HG03439 (cell line): Measurements from ENCODE around the gene MSH2.

ENCODE experiments used
- ATAC-seq: cut with Tn5 transposase; IDR thresholded peaks from one replicate; pipeline ENCODE4 v1.9.1; 2021; ENCODE audit warnings: mild to moderate bottlenecking, moderate library complexity; ENCODE audit not compliant: unreplicated experiment

MSH2 gene

DNA sequence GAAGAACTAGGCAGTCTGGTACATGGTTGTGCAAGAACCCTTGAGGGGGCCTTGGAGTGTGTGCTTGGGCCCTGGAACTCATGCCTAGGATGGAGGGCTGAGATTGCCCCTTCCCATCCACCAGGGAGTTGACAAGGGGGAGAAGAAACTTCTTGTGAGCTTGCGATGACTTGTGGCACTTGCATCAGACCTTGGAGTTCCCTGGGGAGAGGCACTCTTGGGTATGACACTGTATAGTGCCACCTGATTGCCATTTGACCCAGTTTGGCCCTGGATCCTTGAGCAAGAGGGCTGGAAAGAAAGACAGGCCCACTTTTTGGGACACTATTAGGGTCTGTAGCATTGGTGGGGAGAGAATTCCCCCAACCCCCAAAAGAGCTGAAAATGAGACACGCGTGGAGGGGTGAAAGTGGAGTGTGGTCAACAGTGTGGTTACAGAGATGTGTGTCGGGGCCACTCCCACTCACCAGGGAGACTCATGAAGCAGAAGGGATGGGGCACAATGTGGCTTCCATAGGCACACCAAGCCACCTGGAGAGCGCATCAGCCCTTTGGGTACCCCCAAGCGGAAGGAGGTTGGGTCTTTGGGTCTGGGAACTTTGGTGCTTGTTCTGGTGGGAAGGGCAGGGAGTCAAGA lies 101.3 kb downstream of the MSH2 start:
- no peak for ATAC-seq

GRCh38 chr2:47506024-47506423 lies 103.1 kb downstream of the MSH2 start:
- no peak for ATAC-seq

GRCh38 chr2:47506436-47506835 lies 103.5 kb downstream of the MSH2 start:
- ATAC-seq = no peak

- ATAC-seq = no peak
These were observed 105.1 kb downstream of the MSH2 start for GRCh38 chr2:47508080-47508479.

DNA sequence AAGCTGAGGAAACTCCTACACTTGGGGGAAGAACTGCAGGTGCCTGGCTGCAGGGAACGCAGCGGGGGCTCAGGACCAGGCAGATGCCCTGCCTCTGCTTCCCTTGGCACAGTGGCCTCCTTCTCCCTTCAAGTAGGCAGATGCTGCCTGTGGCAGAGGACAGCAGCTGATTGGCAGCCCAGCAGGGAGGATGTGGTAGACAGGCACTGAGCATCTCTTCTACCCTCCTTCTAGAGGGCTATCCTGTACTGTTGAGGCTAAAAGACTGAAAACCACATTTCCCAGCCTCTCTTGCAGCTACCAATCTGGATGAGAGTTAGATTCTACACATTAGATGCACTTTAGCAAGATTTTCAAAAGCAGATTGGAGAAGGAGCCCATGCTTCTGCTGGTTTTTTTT lies 105.7 kb downstream of the MSH2 start:
- no peak for ATAC-seq

DNA sequence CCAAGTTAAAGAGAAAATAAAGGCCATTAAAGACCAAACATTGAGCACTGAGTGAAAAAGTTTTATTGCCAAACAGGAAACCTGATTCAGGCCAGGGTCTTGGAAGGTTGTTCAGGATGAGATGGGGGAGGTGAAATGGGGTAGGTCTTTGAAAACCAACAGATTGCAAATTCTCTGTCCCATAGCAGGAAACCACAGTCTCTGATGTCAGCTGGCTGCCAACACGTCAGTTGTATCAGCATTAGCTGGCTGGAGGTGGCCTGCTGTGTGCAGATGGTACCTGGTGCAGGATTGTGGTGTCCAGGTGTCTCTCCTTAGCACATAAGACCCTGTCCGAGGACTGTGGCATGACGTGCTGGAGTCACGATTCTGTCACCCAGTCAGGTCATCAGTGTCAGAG lies 106.3 kb downstream of the MSH2 start:
- no peak for ATAC-seq

DNA sequence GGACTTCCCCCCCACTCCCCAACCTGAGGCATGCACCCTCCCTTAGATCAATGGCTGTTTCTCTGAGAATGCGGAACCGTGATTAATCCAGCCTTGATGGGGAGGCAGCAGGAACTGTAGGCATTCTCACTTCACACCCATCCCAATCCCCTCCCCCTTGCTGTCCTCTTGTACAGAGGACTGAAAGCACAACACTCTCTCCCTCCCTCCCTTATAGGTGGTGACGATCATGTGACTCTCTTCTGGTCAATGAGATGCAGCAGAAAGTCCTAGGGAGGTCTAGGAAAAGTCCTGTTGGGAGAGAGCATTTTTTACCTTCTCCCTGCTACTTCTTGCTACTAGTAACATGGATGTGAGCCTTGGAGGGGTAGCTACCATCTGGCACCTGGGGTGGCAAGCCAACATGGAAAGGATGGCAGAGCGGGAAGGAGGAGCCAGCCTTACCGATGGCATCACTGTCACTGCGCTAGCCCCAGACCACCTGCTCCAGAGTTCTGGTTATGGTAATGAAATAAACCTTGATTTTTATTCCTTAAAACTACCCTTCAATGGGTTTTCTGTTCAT lies 106.9 kb downstream of the MSH2 start:
- ATAC-seq = no peak

DNA sequence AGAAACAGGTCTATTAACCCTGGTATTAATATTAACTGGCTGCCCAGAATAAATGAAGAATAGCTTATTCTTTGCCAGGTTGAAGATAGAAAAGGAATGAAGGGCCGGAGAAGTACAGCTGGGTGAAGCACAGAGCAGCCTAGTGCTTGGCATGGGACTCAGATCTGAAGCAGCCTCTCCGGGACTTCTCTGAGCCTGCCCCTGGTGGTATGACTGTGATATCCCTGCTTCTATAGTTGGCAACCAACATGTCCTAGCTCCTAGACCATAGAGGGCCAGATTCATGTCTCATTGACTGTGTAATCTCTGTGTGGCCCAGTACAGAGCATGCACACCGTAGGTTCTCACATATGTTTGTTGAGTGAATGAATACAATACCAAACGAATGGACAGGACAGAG lies 107.8 kb downstream of the MSH2 start:
- ATAC-seq = no peak

DNA sequence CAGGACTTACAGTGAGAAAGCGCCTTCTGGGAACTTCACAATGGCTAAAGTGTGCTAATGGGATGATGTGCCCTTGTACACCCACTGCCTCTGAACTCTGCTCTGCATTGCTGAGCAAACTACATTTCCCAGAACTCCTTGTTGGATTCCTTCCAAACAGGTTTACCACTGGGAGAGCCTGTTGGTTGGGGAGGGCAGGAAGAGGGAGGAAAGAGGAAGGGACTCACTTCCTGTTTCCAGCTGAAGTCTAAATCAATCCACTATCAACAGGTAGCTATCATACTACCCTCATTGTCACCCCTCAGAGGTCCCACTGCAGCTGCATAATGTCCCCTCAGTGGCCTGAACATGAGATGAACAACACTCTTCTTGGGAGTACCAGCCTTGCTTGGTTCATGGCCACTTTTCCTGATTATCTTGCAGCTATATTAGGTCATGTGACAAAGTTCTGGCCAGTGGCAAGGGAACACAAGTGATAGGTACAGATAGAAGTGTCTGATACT lies 109.7 kb downstream of the MSH2 start:
- ATAC-seq = no peak

DNA sequence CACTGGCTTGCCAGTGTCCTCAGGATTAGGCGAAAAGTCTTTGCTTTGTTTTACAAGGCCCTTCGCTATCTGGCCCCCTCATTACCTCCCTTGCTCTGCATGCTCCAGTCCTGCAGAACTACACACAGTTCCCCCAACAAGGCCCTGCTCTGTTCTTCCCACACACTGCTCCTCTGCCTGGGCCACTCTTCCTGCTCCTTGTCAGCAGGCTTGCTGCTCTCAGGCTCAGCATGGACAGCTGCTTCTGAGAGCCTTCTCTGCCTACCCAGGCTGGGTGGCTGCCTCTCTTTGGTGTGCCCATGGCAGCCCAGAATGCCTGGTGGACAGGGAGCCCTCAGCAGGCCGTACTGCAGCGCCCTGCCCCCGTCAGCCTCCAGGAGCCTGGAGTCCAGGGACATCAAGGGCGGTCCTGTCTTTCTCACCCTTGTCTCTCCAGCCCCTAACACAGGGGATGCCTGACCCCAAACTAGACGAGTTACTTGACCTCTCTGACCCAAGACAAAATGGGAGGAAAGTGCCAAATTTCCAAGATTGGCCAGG lies 111.1 kb downstream of the MSH2 start:
- no peak for ATAC-seq

DNA sequence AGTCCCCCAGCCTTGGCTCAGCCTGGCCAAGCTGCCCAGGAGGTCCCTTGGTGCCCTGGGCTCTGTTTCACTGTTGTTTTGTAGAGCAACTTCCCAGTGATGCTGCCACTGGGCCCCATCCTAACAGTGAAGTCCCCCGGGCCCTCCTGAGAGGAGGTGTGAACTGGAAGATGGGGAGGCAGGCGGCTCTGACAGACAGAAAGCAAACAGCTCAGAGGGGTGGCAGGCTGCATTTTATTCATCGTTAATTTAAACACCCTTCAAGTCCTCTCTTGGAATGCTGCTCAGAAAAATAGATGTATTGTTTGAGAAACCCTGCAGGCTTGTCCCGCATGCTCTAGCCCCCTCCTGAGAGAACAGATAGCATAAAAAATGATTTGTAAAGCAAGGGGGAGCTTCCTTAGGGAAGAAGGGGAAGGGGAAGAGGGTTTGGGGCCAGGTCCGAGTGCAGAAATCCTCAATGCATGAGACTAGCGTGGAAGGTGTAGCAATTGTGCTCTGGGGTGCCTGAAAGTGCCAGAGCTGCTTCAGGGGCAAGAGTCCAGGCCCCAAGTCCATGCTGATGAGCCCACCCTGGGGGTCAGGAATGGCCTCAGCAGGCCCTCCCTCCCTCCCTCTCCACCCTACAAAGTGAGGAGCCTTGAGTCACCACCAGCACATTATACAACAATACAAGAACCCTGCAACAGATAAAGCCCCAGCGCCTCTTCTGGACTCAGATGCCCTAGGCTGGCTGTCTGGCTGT lies 113.6 kb downstream of the MSH2 start:
- ATAC-seq = no peak

DNA sequence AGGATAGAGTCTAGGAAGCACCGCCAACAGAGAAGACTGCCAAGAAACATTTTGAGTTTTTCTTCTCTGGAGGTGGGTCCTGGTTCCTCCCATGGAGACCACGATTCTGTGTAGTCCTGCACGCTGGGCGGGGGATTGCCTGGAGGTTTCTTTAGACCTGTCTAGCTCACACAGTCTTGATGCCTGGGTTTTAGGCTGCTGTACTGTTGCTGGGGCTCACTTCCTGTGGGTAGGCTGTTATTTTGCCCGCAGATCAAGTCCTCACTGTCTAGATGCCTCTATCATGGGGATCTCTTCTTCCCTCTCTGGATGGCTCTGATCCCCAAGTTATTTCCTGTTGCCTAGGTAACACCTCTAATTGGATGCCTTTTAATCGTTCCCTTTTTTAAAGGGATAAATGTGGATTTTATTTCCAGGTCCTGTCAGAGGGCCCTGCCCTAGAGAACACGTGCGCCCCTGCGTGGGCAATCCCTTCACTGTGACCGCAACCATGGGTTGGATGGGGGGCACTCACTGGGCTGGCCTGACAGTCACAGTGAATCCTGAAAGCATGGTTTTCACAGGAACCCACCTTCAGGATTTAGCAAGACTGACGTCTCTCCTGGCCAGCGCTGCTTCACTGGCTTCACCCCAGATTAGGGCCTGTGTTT lies 115.7 kb downstream of the MSH2 start:
- ATAC-seq = no peak

DNA sequence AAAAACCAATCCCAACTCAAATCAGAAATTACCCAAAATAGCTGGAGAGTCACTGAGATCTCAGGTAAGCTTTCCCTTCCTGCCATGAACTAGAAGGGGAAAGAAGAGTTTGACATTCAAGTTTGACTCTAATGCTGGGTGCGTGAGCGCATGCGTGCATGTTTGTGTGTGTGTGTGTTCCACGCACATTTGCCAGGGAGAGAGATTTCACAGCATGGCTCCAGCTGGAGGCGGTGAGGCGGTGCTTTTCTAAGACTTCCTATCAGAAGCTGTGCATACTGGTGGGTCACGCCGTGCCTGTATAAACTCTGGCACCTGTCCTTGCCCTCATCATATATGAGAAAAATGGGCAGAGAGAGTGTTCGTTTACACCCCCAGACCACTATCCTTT lies 116.2 kb downstream of the MSH2 start:
- no peak for ATAC-seq

DNA sequence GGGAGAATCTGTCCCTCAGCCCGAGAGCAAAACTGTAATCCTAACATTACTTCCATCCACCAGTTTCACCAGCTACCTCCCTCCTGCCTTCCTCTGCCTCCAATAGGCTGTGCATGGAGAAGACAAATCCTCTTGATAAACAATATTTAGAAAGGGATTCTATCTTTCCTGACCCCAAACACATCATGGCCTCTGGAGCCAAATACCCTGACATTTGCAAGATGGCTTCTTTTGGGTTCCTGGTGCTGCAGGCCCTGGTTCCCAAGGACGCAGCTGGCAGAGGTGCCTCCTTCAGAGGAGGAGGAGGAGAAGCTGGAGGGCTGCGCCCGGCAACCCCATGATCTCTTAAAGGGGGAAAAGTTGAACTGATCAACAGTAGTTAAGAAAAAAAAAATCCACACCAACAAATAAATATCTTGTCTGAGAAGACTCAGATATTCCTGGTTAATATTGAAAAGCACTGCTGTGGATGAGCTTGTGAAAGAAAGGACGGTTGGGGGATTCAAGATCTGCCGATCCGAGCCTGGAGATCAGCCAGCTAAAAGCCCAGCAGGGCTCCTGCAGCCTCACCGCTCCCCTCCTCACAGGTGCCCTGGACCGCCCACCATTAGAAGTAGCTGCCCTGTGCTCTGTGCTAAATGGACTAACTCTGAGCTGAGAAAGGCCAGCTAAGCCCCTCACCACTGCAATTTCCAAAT lies 116.8 kb downstream of the MSH2 start:
- ATAC-seq = no peak

GRCh38 chr2:47520302-47520630 lies 117.3 kb downstream of the MSH2 start:
- no peak for ATAC-seq

GRCh38 chr2:47520825-47521665 lies 118.1 kb downstream of the MSH2 start:
- peak; percentile 86 for ATAC-seq

DNA sequence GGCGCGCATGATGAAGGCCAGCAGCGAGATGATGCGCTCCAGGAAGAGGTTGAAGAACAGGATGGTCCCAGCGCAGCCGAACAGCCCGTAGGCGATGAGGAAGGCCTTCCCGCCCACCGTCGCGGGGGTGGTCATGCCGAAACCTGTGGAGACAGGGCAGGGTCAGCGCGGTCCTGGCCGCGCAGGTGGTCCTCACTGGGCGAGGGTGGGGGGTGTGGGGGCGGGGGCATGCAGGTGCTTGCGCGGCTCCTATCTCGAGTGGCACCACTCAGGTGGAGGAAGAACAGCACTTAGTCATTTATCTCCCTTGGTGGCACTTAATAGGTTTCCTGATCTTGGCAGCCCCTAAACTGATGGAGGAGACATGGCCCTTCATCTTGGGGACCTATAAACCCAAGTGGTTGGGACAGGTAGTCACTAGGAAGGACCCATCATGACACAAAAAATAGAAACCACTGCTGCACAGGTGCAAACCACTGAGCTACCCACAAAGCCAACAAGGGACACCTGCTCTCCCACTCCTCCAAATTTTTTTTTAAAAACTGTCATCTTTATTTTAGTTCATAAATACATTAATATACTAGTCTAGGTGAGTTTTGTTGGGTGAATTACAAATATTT lies 118.8 kb downstream of the MSH2 start:
- no peak for ATAC-seq

GRCh38 chr2:47525167-47525566 lies 122.2 kb downstream of the MSH2 start:
- no peak for ATAC-seq

GRCh38 chr2:47528455-47528854 lies 125.5 kb downstream of the MSH2 start:
- ATAC-seq = no peak

- ATAC-seq = no peak
These were observed 125.9 kb downstream of the MSH2 start for GRCh38 chr2:47528874-47529273.
